GM12872 (cell line): ENCODE data around the gene PLOD1.
A peak's percentile ranks its signal among the peaks of the same experiment; 100 is the strongest.

Experiments
- CTCF ChIP-seq: IDR thresholded peaks from 3 replicates; pipeline ENCODE4 v1.5.1; 2011; ENCODE audit warnings: low read depth, mild to moderate bottlenecking, low read length, moderate library complexity; ENCODE audit not compliant: insufficient read depth

PLOD1 gene

GRCh38 chr1:11997081-11997850 lies 62.7 kb downstream of the PLOD1 start:
- TF ChIP-seq CTCF, result no peak

- TF ChIP-seq CTCF, result no peak
Observed at GRCh38 chr1:11998636-11999035, 64.1 kb downstream of the PLOD1 start.

- TF ChIP-seq CTCF, result no peak
Observed at GRCh38 chr1:11999236-11999635, 64.7 kb downstream of the PLOD1 start.

- peak; percentile 75 for TF ChIP-seq CTCF
Observed at GRCh38 chr1:12001249-12001917, 66.9 kb downstream of the PLOD1 start.

- TF ChIP-seq CTCF, result no peak
Observed at GRCh38 chr1:12001996-12002493, 67.5 kb downstream of the PLOD1 start.

GRCh38 chr1:12003762-12004161 lies 69.2 kb downstream of the PLOD1 start:
- no peak for TF ChIP-seq CTCF

- no peak for TF ChIP-seq CTCF
Observed at GRCh38 chr1:12005488-12006166, 71.1 kb downstream of the PLOD1 start.
